ENCODE measurements around the gene BTBD3.

Gene BTBD3

DNA sequence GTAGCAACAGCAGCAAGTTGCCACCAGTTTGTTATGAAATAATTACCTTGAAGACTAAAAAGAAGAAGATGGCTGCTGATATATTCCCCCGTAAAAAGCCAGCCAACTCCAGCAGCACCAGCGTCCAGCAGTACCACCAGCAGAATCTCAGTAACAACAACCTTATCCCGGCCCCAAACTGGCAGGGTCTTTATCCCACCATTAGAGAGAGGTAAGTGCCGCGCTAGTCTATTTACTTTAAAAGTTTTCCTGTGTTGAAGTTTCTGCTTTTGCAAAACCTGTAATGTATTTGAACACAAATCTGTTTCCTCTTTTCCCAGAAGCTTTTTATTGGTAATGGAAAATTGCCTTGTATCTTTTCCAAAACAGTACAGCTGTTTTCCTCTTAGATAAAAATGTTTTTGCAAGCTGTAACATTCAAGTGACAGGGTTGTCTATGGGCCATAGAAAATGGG, 725 bp downstream of the BTBD3 start:
- no peak for DNase-seq (ENCODE audit: low read depth)

GRCh38 chr20:11918981-11919380, 1.3 kb downstream of the BTBD3 start:
- DNase-seq (ENCODE audit: low read depth): no peak

GRCh38 chr20:11919581-11919980, 1.9 kb downstream of the BTBD3 start:
- no peak for DNase-seq (ENCODE audit: low read depth)

DNA sequence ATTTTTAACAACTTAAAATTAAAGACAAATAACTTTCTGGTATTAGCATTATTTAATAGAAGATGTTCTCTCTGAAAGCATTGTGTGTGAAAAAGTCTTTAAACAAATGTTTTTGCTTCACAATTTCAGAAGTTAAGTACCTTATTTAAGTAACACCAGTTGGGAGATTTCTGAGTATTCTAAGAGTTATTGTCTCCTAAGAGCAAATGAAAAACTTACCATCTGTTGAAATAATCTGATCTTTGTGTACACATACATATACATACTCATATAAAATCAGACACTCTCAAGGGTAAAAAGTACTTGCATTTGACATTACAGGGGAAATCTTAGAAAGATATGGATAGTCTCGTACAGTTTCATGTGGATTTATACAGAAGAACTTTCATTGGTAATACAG, 2.4 kb downstream of the BTBD3 start:
- DNase-seq (ENCODE audit: low read depth): no peak

DNA sequence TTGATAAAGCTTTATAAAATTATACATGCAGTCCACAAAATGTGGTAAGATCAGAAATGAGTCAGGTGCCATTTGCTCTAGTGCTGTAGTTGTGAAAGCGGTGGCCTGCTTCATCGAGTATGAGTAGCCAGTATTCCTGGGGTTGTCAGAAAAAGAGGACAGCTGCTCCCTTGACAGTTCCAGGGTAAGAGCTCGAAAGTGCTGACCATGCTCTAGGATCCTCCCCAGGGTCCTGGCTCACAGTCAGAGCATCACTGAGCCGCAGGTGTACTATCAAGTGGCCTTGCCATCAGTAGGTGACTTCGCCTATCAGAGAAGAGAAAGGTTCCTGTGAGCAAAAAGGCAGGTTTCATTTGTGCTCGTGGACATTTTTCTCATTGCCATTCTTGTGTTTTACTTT, 3.6 kb downstream of the BTBD3 start:
- DNase-seq (ENCODE audit: low read depth): no peak

DNA sequence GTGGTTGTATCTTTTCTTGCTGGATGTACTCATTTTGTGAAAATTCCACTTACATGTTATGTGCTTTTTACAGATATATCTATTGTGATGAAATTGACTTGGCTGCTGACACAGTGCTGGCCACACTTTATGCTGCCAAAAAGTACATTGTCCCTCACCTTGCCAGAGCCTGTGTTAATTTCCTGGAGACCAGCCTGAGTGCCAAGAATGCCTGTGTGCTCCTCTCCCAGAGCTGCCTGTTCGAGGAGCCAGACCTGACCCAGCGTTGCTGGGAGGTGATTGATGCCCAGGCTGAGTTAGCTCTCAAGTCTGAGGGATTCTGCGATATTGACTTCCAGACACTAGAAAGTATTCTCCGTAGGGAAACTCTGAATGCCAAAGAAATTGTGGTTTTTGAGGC, 4.9 kb downstream of the BTBD3 start:
- no peak for DNase-seq (ENCODE audit: low read depth)

- no peak for DNase-seq (ENCODE audit: low read depth)
Observed at GRCh38 chr20:11924923-11925322, 7.2 kb downstream of the BTBD3 start.

- DNase-seq (ENCODE audit: low read depth): no peak
Observed at GRCh38 chr20:11926292-11926998, 8.8 kb downstream of the BTBD3 start.

DNA sequence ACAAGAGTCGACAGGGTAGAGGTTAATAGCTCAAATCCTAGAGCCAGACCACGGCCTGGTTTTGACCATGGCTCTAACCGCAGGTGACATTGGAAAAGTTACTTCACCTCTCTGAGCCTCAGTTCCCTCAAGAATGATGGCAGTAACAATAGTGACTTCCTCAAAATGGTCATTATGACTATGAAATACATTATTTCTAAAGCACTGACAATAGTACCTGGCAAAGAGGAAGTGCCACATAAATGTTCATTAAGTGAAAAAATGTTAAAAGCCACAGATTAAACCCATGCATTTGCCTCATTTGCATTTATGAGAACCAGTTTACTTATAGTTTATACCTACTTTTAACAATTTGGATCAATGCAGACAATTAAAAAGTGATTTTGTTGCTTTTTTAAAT, 12.3 kb downstream of the BTBD3 start:
- DNase-seq (ENCODE audit: low read depth): no peak

GRCh38 chr20:11935212-11936154, 17.8 kb downstream of the BTBD3 start:
- no peak for DNase-seq (ENCODE audit: low read depth)

- DNase-seq (ENCODE audit: low read depth): no peak
Observed at GRCh38 chr20:11936157-11936556, 18.5 kb downstream of the BTBD3 start.

GRCh38 chr20:11937230-11937629, 19.5 kb downstream of the BTBD3 start:
- no peak for DNase-seq (ENCODE audit: low read depth)

- DNase-seq (ENCODE audit: low read depth): no peak
Observed at GRCh38 chr20:11941593-11942246, 24.0 kb downstream of the BTBD3 start.

- no peak for DNase-seq (ENCODE audit: low read depth)
Observed at GRCh38 chr20:11943778-11944177, 26.1 kb downstream of the BTBD3 start.

- DNase-seq (ENCODE audit: low read depth): no peak
Observed at GRCh38 chr20:11948806-11949205, 31.1 kb downstream of the BTBD3 start.

DNA sequence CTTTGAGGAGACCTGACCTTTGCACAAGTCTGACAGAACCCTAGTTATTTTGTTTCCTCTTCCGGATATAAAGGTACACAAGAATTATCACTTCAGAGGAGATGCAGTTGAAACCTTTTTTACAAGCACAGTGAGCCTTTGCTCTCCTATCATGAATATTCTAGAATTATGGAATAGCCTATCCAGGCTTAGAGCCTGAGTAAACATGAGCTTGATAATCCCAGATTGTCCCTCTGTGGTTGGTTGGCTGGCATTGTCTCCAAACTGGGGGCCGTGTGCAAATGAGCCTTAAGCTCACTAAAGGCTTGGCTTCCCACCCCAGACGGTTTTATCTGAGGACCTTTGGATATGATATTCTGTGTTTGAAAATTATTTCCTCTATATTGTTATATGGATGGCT, 32.0 kb downstream of the BTBD3 start:
- no peak for DNase-seq (ENCODE audit: low read depth)

GRCh38 chr20:11951696-11952095, 34.0 kb downstream of the BTBD3 start:
- no peak for DNase-seq (ENCODE audit: low read depth)

- DNase-seq (ENCODE audit: low read depth): no peak
Observed at GRCh38 chr20:11952639-11953038, 34.9 kb downstream of the BTBD3 start.

GRCh38 chr20:11957911-11958310, 40.2 kb downstream of the BTBD3 start:
- no peak for DNase-seq (ENCODE audit: low read depth)

- no peak for DNase-seq (ENCODE audit: low read depth)
Observed at GRCh38 chr20:11958855-11959254, 41.2 kb downstream of the BTBD3 start.

GRCh38 chr20:11965602-11966001, 47.9 kb downstream of the BTBD3 start:
- DNase-seq (ENCODE audit: low read depth): no peak

DNA sequence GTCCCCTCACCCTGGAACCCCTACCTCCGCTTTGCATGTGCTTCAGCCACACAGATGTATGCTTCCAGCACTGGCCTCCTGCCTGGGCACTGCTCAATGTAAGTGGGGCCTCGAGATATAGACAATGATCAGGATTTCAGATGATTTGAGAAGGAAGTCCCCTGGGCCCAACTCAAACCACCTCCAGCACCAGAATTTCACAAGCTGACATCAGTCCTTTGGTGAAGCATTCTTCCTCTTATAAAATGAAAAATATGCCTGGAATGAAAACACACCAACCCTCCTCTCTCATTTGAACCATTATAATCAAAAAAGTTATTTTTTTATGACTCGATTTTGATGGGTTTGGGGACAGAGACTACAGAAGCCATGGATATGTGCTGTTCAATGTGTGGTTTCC, 48.5 kb downstream of the BTBD3 start:
- no peak for DNase-seq (ENCODE audit: low read depth)
